Karpas-422 (cell line): ENCODE results near the gene TRPC3. TPM values are rescaled to one million over a fixed set of nuclear protein-coding genes. Genes with fewer than 3 reads are reported as not detected.

Source experiments
- DNase-seq: peaks from one replicate; pipeline ENCODE4 v3.0.0-alpha.2; 2015
- H2AFZ ChIP-seq: fragments of 200-600 bp; sonication (generic); 2 replicates; pipeline ENCODE4 v1.6.1; 2014; ENCODE audit warnings: antibody characterized with exemption, low read length, mixed read lengths
- H3K27ac ChIP-seq: fragments of 200-600 bp; sonication (generic); 2 replicates; pipeline ENCODE4 v1.5.1; 2014; ENCODE audit warnings: mild to moderate bottlenecking, low read length, moderate library complexity
- H3K27me3 ChIP-seq: fragments of 200-600 bp; sonication (generic); 2 replicates; pipeline ENCODE4 v1.6.1; 2014; ENCODE audit warnings: low read length, mixed read lengths
- H3K36me3 ChIP-seq: fragments of 200-600 bp; sonication (generic); 2 replicates; pipeline ENCODE4 v1.6.1; 2014; ENCODE audit warnings: low read length, mixed read lengths; ENCODE audit not compliant: insufficient read depth
- H3K4me1 ChIP-seq: fragments of 200-600 bp; sonication (generic); 2 replicates; pipeline ENCODE4 v1.6.1; 2014; ENCODE audit warnings: mild to moderate bottlenecking, low read length, mixed read lengths
- H3K4me2 ChIP-seq: fragments of 200-600 bp; sonication (generic); 2 replicates; pipeline ENCODE4 v1.6.1; 2014; ENCODE audit warnings: low read length, low read depth, mild to moderate bottlenecking; ENCODE audit not compliant: poor library complexity, severe bottlenecking
- H3K4me3 ChIP-seq: fragments of 200-600 bp; sonication (generic); 2 replicates; pipeline ENCODE4 v1.5.1; 2014; ENCODE audit warnings: mild to moderate bottlenecking, antibody characterized with exemption, low read length, mixed read lengths
- H3K79me2 ChIP-seq: fragments of 200-600 bp; sonication (generic); 2 replicates; pipeline ENCODE4 v1.6.1; 2014; ENCODE audit warnings: mild to moderate bottlenecking, low read length, mixed read lengths
- H3K9ac ChIP-seq: fragments of 200-600 bp; sonication (generic); 2 replicates; pipeline ENCODE4 v1.6.0; 2014; ENCODE audit warnings: low read length
- H3K9me2 ChIP-seq: fragments of 200-600 bp; sonication (generic), shearing (Covaris generic); replicated peaks from 2 replicates; pipeline ENCODE4 v1.6.0; 2014; ENCODE audit warnings: mild to moderate bottlenecking, low read length, moderate library complexity; ENCODE audit not compliant: insufficient read depth
- H3K9me3 ChIP-seq: fragments of 300-700, 200-600 bp; sonication (generic); 2 replicates; pipeline ENCODE4 v1.6.1; 2014; ENCODE audit warnings: low read length, mixed read lengths
- H4K20me1 ChIP-seq: fragments of 200-600 bp; sonication (generic); 2 replicates; pipeline ENCODE4 v1.6.1; 2014; ENCODE audit warnings: mild to moderate bottlenecking, antibody characterized with exemption, low read length, low read depth; ENCODE audit not compliant: insufficient read depth
- total RNA-seq: library from RNA; depleted of rRNA; stranded (reverse); fragments of >200 nt; shearing (Covaris generic); gene quantifications from 2 replicates; pipeline ENCODE4 v1.2.3, GENCODE V29; 2014; ENCODE audit warnings: low replicate concordance; rRNA removed

TRPC3 gene
- total RNA-seq, 1 experiment from 2014 or later: not detected

GRCh38 chr4:121860121-121860520 lies 91.7 kb downstream of the TRPC3 start:
- Histone ChIP-seq H4K20me1 (no peaks in the 10 kb centered on the region), H3K4me2 (no peak overlapping the region), H3K27me3 (no peaks in the 10 kb centered on the region), H2AFZ (no peak overlapping the region), H3K9ac (no peak overlapping the region), H3K27ac (no peak overlapping the region), H3K4me3 (no peak overlapping the region), H3K4me1 (no peaks in the 10 kb centered on the region), H3K9me2 (no peaks in the 10 kb centered on the region), H3K36me3 (peaks cover 36% of the 10 kb centered on the region; the same call in 1 of the 2 replicates), H3K79me2 (peaks cover 12% of the 10 kb centered on the region), H3K9me3 (no peaks in the 10 kb centered on the region)
- DNase-seq: no peak

GRCh38 chr4:121851354-121851753 lies 100.5 kb downstream of the TRPC3 start:
- DNase-seq: no peak
- Histone ChIP-seq H3K9ac (no peak overlapping the region), H3K36me3 (peaks cover 9% of the 10 kb centered on the region; the same call in 1 of the 2 replicates), H3K4me2 (no peak overlapping the region), H3K27ac (no peak overlapping the region), H3K9me2 (no peaks in the 10 kb centered on the region), H4K20me1 (no peaks in the 10 kb centered on the region), H2AFZ (no peak overlapping the region), H3K9me3 (no peaks in the 10 kb centered on the region), H3K27me3 (no peaks in the 10 kb centered on the region), H3K4me1 (no peaks in the 10 kb centered on the region), H3K79me2 (no peaks in the 10 kb centered on the region), H3K4me3 (no peak overlapping the region)

GRCh38 chr4:121846662-121847061 lies 105.2 kb downstream of the TRPC3 start:
- peaks cover 36% of the 10 kb centered on the region; the same call in 1 of the 2 replicates for H3K36me3 ChIP-seq
- H3K27me3 ChIP-seq: no peaks in the 10 kb centered on the region
- H3K9me2 ChIP-seq: no peaks in the 10 kb centered on the region
- H3K4me1 ChIP-seq: no peaks in the 10 kb centered on the region
- H2AFZ ChIP-seq: no peak overlapping the region
- H3K79me2 ChIP-seq: no peaks in the 10 kb centered on the region
- H3K9me3 ChIP-seq: no peaks in the 10 kb centered on the region
- H3K4me3 ChIP-seq: no peak overlapping the region
- no peaks in the 10 kb centered on the region for H4K20me1 ChIP-seq
- no peak for DNase-seq
- no peak overlapping the region for H3K27ac ChIP-seq
- H3K9ac ChIP-seq: no peak overlapping the region
- H3K4me2 ChIP-seq: no peak overlapping the region

- no peaks in the 10 kb centered on the region for H3K9me2 ChIP-seq
- no peaks in the 10 kb centered on the region for H3K4me1 ChIP-seq
- peaks cover 61% of the 10 kb centered on the region for H3K36me3 ChIP-seq
- no peak overlapping the region for H2AFZ ChIP-seq
- no peak overlapping the region for H3K4me2 ChIP-seq
- no peaks in the 10 kb centered on the region for H4K20me1 ChIP-seq
- no peak overlapping the region for H3K9ac ChIP-seq
- no peak overlapping the region for H3K27ac ChIP-seq
- H3K4me3 ChIP-seq: no peak overlapping the region
- no peaks in the 10 kb centered on the region for H3K79me2 ChIP-seq
- no peaks in the 10 kb centered on the region for H3K27me3 ChIP-seq
- no peaks in the 10 kb centered on the region for H3K9me3 ChIP-seq
- DNase-seq: no peak
Observed at GRCh38 chr4:121842862-121843261, 109.0 kb downstream of the TRPC3 start.

- Histone ChIP-seq H3K4me3 (no peak overlapping the region), H3K79me2 (no peaks in the 10 kb centered on the region), H4K20me1 (no peaks in the 10 kb centered on the region), H3K27me3 (no peaks in the 10 kb centered on the region), H3K4me2 (no peak overlapping the region), H3K9me2 (no peaks in the 10 kb centered on the region), H3K27ac (no peak overlapping the region), H3K4me1 (no peaks in the 10 kb centered on the region), H2AFZ (no peak overlapping the region), H3K9me3 (no peaks in the 10 kb centered on the region), H3K36me3 (peaks cover 39% of the 10 kb centered on the region), H3K9ac (no peak overlapping the region)
- no peak for DNase-seq
Observed at GRCh38 chr4:121838136-121838535, 113.7 kb downstream of the TRPC3 start.

- H3K27ac ChIP-seq: no peak overlapping the region
- no peak overlapping the region for H3K4me2 ChIP-seq
- H3K36me3 ChIP-seq: peaks cover 21% of the 10 kb centered on the region; the same call in 1 of the 2 replicates
- DNase-seq: no peak
- H3K79me2 ChIP-seq: no peaks in the 10 kb centered on the region
- H3K9me2 ChIP-seq: no peaks in the 10 kb centered on the region
- H3K27me3 ChIP-seq: no peaks in the 10 kb centered on the region
- no peaks in the 10 kb centered on the region for H4K20me1 ChIP-seq
- H3K9ac ChIP-seq: no peak overlapping the region
- H2AFZ ChIP-seq: no peak overlapping the region
- H3K4me1 ChIP-seq: peaks cover 7% of the 10 kb centered on the region
- H3K9me3 ChIP-seq: no peaks in the 10 kb centered on the region
- H3K4me3 ChIP-seq: no peak overlapping the region
Observed at GRCh38 chr4:121829511-121829910, 122.3 kb downstream of the TRPC3 start.

Other genes with a start within 250 kb of the TRPC3 start
- not detected in 2 replicates for gene SMIM43, start 186.9 kb downstream of the TRPC3 start, total RNA-seq
- 38.2 and 42.2 TPM in 2 replicates for gene EXOSC9, start 150.7 kb downstream of the TRPC3 start, total RNA-seq
- gene CCNA2, start 128.2 kb downstream of the TRPC3 start, total RNA-seq: 37.0 and 46.8 TPM in 2 replicates
- 15.0 and 28.4 TPM in 2 replicates for gene BBS7, start 81.6 kb downstream of the TRPC3 start, total RNA-seq
- 78.4 and 164 TPM in 2 replicates for gene BLTP1, start 200.3 kb upstream of the TRPC3 start, total RNA-seq